ENCODE measurements around the gene SOX15.

SOX15 gene

DNA sequence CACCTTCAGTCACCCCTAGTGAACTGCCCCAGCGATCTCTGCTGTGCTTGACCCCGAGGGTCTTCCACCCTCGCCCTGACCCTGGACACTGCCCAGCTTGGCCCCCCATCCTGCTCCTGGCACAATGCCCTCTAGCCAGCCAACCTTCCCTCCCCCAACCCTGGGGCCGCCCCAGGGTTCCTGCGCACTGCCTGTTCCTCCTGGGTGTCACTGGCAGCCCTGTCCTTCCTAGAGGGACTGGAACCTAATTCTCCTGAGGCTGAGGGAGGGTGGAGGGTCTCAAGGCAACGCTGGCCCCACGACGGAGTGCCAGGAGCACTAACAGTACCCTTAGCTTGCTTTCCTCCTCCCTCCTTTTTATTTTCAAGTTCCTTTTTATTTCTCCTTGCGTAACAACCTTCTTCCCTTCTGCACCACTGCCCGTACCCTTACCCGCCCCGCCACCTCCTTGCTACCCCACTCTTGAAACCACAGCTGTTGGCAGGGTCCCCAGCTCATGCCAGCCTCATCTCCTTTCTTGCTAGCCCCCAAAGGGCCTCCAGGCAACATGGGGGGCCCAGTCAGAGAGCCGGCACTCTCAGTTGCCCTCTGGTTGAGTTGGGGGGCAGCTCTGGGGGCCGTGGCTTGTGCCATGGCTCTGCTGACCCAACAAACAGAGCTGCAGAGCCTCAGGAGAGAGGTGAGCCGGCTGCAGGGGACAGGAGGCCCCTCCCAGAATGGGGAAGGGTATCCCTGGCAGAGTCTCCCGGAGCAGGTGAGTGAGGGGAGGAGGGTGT, 31.2 kb downstream of the SOX15 start, which contains the start of gene TNFSF13:
Gene TNFSF13 (plus strand): TSS at position 207 of the 776 bp plus-strand sequence. CDS start 290 bp downstream, at position 497.
- H3K9ac ChIP-seq (ENCODE audit: low read length in 5 of 5) = peak within 1 kb of the TSS; percentile 76 to 88 (median 81)
- H3K9me3 ChIP-seq (ENCODE audit: control insufficient read depth in 5 of 5, low read length in 5 of 5) = no peaks in the 10 kb centered on the region
- peak within 1 kb of the TSS; percentile 55 to 79 (median 77) for H3K4me3 ChIP-seq (ENCODE audit: low read depth in 1 of 5, low read length in 5 of 5)
- peaks cover 11 to 78% (median 64%) of the 10 kb centered on the region in 5 donors for H3K4me1 ChIP-seq (ENCODE audit: control insufficient read depth in 5 of 5, insufficient read depth in 5 of 5, low read length in 5 of 5)
- H3K27me3 ChIP-seq (ENCODE audit: control insufficient read depth in 5 of 5, insufficient read depth in 4 of 5, low read length in 5 of 5) = no peaks in the 10 kb centered on the region
- H3K27ac ChIP-seq (ENCODE audit: low read depth, low read length) = peak within 1 kb of the TSS; percentile 97
- peaks cover 0 to 15% (median 6%) of the 10 kb centered on the region in 5 donors for H3K36me3 ChIP-seq (ENCODE audit: control insufficient read depth in 5 of 5, insufficient read depth in 5 of 5, low read length in 5 of 5)

DNA sequence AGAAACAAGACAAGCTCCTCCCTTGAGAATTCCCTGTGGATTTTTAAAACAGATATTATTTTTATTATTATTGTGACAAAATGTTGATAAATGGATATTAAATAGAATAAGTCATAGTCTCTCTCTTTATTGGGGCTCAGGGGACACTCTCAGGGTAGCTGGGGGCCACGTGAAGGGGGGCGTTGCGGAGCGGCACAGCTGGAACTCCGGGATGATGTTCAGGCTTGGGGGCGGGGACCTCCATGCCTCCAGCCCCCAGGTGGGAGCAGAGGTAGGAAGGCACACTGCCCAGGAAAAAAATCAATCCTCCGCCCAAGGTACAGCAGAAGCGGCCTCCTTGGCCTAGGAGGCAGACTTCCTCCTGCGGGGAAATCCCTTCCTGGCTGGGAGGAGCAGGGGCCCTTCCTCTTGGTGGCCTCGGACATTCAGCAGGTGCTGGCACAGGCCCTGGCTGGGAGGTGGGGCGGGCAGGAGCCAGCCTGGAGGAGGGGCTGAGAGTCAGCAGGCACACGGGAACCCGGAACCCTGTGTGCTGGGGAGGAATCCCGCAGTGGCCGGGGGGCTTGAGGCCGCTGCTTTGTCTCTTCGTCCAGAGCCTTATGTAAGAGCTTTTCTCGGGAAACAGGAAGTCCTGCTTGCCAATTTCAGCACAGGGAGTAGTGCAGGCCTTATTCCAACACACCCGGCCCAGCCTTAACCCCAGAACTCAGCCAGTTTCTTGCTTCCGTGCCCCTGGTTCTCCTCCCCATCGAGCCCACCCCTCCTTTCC, 31.9 kb downstream of the SOX15 start:
- Histone ChIP-seq H3K9me3 (ENCODE audit: control insufficient read depth in 5 of 5, low read length in 5 of 5) (no peaks in the 10 kb centered on the region), H3K4me1 (ENCODE audit: control insufficient read depth in 5 of 5, insufficient read depth in 5 of 5, low read length in 5 of 5) (peaks cover 11 to 76% (median 58%) of the 10 kb centered on the region in 5 donors), H3K36me3 (ENCODE audit: control insufficient read depth in 5 of 5, insufficient read depth in 5 of 5, low read length in 5 of 5) (peaks cover 0 to 15% (median 5%) of the 10 kb centered on the region in 5 donors), H3K27ac (ENCODE audit: low read depth, low read length) (peak overlapping the region; percentile 94), H3K4me3 (ENCODE audit: low read depth in 1 of 5, low read length in 5 of 5) (peak overlapping the region; percentile 55 to 79 (median 77)), H3K9ac (ENCODE audit: low read length in 5 of 5) (peak overlapping the region; percentile 76 to 88 (median 81)), H3K27me3 (ENCODE audit: control insufficient read depth in 5 of 5, insufficient read depth in 4 of 5, low read length in 5 of 5) (no peaks in the 10 kb centered on the region)

DNA sequence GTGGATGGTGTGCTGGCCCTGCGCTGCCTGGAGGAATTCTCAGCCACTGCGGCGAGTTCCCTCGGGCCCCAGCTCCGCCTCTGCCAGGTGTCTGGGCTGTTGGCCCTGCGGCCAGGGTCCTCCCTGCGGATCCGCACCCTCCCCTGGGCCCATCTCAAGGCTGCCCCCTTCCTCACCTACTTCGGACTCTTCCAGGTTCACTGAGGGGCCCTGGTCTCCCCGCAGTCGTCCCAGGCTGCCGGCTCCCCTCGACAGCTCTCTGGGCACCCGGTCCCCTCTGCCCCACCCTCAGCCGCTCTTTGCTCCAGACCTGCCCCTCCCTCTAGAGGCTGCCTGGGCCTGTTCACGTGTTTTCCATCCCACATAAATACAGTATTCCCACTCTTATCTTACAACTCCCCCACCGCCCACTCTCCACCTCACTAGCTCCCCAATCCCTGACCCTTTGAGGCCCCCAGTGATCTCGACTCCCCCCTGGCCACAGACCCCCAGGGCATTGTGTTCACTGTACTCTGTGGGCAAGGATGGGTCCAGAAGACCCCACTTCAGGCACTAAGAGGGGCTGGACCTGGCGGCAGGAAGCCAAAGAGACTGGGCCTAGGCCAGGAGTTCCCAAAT, 32.6 kb downstream of the SOX15 start:
- Histone ChIP-seq H3K27ac (ENCODE audit: low read depth, low read length) (peak overlapping the region; percentile 94), H3K9ac (ENCODE audit: low read length in 5 of 5) (peak overlapping the region; percentile 76 to 88 (median 81)), H3K4me1 (ENCODE audit: control insufficient read depth in 5 of 5, insufficient read depth in 5 of 5, low read length in 5 of 5) (peaks cover 8 to 69% (median 51%) of the 10 kb centered on the region in 5 donors), H3K36me3 (ENCODE audit: control insufficient read depth in 5 of 5, insufficient read depth in 5 of 5, low read length in 5 of 5) (peaks cover 0 to 15% (median 5%) of the 10 kb centered on the region in 5 donors), H3K4me3 (ENCODE audit: low read depth in 1 of 5, low read length in 5 of 5) (peak overlapping the region in 1 of 5 donors; percentile 79), H3K9me3 (ENCODE audit: control insufficient read depth in 5 of 5, low read length in 5 of 5) (no peaks in the 10 kb centered on the region), H3K27me3 (ENCODE audit: control insufficient read depth in 5 of 5, insufficient read depth in 4 of 5, low read length in 5 of 5) (no peaks in the 10 kb centered on the region)

DNA sequence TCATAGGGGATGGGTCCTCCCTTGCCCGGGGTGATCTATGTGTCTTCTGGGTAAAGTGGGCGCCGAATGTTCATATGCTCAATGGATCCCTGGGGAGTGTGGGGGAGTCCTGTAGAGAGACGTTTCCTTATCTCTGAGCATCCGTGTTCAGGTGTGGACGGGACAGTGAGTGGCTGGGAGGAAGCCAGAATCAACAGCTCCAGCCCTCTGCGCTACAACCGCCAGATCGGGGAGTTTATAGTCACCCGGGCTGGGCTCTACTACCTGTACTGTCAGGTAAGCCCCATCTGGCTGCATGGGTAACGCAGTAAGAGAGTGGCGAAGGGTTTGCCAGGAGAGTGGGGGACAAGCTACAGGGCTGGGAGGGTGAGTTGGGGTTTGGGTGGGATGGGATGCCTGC, 33.3 kb downstream of the SOX15 start:
- Histone ChIP-seq H3K27ac (ENCODE audit: low read depth, low read length) (no peak overlapping the region), H3K4me3 (ENCODE audit: low read depth in 1 of 5, low read length in 5 of 5) (no peak overlapping the region), H3K4me1 (ENCODE audit: control insufficient read depth in 5 of 5, insufficient read depth in 5 of 5, low read length in 5 of 5) (peaks cover 8 to 66% (median 50%) of the 10 kb centered on the region in 5 donors)

DNA sequence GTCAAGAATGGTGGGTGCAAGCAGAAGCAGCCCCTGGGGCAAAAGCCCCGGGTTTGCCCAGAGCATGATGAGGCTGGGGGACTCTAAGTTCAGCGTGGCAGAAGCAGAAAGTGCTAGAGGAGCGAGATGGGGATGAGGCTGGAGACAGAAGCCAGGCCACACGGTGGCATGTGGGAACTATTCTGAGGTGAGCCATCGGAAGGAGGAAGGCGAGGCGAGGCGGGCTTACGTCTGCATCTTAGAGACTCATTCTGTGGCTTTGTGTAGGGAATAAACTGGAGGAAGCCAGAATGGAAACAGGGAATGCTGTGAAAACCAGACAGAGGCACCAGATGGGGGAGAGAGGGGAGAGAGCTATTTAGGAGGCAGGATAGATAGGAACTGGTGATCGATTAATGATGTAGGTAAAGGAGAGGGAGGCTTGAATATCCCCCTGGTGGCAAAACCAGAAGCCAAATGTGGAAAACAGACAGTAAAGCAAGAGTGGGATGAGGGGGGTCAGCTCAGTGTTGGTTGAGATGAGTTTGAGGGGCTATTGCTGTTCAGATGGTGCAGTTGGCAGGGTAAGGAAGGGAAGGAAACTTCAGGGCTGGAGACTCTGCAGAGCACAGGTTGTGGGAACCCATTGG, 34.5 kb downstream of the SOX15 start:
- Histone ChIP-seq H3K4me1 (ENCODE audit: control insufficient read depth in 5 of 5, insufficient read depth in 5 of 5, low read length in 5 of 5) (peaks cover 8 to 59% (median 40%) of the 10 kb centered on the region in 5 donors), H3K4me3 (ENCODE audit: low read depth in 1 of 5, low read length in 5 of 5) (no peak overlapping the region), H3K9ac (ENCODE audit: low read length in 5 of 5) (no peak overlapping the region)

More for the DNA sequence above, 33.3 kb downstream of the SOX15 start:
- Histone ChIP-seq H3K9me3 (ENCODE audit: control insufficient read depth in 5 of 5, low read length in 5 of 5) (no peaks in the 10 kb centered on the region), H3K36me3 (ENCODE audit: control insufficient read depth in 5 of 5, insufficient read depth in 5 of 5, low read length in 5 of 5) (peaks cover 0 to 15% (median 5%) of the 10 kb centered on the region in 5 donors), H3K27me3 (ENCODE audit: control insufficient read depth in 5 of 5, insufficient read depth in 4 of 5, low read length in 5 of 5) (no peaks in the 10 kb centered on the region), H3K9ac (ENCODE audit: low read length in 5 of 5) (peak overlapping the region in 1 of 5 donors; percentile 76)

DNA sequence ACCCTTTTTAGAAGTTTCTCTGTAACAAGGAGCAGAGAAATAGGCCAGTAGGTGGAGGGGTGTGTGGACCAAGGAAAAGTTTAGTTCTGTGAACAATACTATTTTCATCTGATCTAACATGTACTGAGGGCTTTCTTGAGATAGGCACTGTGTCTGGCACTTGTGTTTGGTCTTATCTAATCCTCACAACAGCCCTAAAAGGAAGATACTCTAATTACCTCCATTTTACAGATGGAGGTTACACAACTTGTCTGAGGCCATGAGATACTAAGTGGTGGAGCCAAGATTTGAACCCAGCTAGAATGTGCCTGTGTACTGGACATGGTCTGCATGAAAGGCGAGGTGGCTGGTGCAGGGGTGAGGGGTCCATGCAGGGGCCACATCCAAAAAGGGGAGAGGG, 36.5 kb downstream of the SOX15 start:
- Histone ChIP-seq H3K4me3 (ENCODE audit: low read depth in 1 of 5, low read length in 5 of 5) (no peak overlapping the region), H3K27me3 (ENCODE audit: control insufficient read depth in 5 of 5, insufficient read depth in 4 of 5, low read length in 5 of 5) (no peaks in the 10 kb centered on the region), H3K36me3 (ENCODE audit: control insufficient read depth in 5 of 5, insufficient read depth in 5 of 5, low read length in 5 of 5) (peaks cover 0 to 23% (median 14%) of the 10 kb centered on the region in 5 donors), H3K9ac (ENCODE audit: low read length in 5 of 5) (no peak overlapping the region), H3K27ac (ENCODE audit: low read depth, low read length) (no peak overlapping the region), H3K4me1 (ENCODE audit: control insufficient read depth in 5 of 5, insufficient read depth in 5 of 5, low read length in 5 of 5) (peaks cover 12 to 57% (median 37%) of the 10 kb centered on the region in 5 donors), H3K9me3 (ENCODE audit: control insufficient read depth in 5 of 5, low read length in 5 of 5) (no peaks in the 10 kb centered on the region)

More for the DNA sequence above, 34.5 kb downstream of the SOX15 start:
- H3K9me3 ChIP-seq (ENCODE audit: control insufficient read depth in 5 of 5, low read length in 5 of 5) = no peaks in the 10 kb centered on the region
- H3K27me3 ChIP-seq (ENCODE audit: control insufficient read depth in 5 of 5, insufficient read depth in 4 of 5, low read length in 5 of 5) = no peaks in the 10 kb centered on the region
- H3K27ac ChIP-seq (ENCODE audit: low read depth, low read length) = no peak overlapping the region
- peaks cover 0 to 27% (median 14%) of the 10 kb centered on the region in 5 donors for H3K36me3 ChIP-seq (ENCODE audit: control insufficient read depth in 5 of 5, insufficient read depth in 5 of 5, low read length in 5 of 5)

DNA sequence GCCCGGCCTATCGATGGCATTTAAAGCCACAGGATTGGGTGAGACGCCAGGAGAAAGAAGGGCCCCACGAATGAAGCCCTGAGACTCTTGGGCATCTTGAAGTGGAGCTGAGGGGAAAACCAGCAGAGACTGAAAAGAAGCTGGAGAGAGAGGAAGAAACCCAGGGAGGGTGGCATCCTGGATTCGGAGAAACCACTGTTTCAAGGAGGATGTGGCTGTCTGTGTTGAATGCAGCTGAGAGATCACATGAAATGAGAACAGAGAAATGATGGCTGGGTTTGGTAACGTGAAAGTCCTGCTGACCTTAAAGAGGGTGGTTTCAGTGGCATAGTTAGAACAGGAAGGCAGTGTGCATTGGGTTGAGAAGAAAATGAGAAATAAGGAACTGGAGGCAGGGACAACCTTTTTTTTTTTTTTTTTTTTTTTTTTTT, 37.3 kb downstream of the SOX15 start:
- no peaks in the 10 kb centered on the region for H3K9me3 ChIP-seq (ENCODE audit: control insufficient read depth in 5 of 5, low read length in 5 of 5)
- peaks cover 0 to 23% (median 14%) of the 10 kb centered on the region in 5 donors for H3K36me3 ChIP-seq (ENCODE audit: control insufficient read depth in 5 of 5, insufficient read depth in 5 of 5, low read length in 5 of 5)
- peaks cover 9 to 53% (median 33%) of the 10 kb centered on the region in 5 donors for H3K4me1 ChIP-seq (ENCODE audit: control insufficient read depth in 5 of 5, insufficient read depth in 5 of 5, low read length in 5 of 5)
- H3K27me3 ChIP-seq (ENCODE audit: control insufficient read depth in 5 of 5, insufficient read depth in 4 of 5, low read length in 5 of 5) = no peaks in the 10 kb centered on the region
- H3K9ac ChIP-seq (ENCODE audit: low read length in 5 of 5) = peak overlapping the region in 1 of 5 donors; percentile 35
- no peak overlapping the region for H3K4me3 ChIP-seq (ENCODE audit: low read depth in 1 of 5, low read length in 5 of 5)
- H3K27ac ChIP-seq (ENCODE audit: low read depth, low read length) = no peak overlapping the region

DNA sequence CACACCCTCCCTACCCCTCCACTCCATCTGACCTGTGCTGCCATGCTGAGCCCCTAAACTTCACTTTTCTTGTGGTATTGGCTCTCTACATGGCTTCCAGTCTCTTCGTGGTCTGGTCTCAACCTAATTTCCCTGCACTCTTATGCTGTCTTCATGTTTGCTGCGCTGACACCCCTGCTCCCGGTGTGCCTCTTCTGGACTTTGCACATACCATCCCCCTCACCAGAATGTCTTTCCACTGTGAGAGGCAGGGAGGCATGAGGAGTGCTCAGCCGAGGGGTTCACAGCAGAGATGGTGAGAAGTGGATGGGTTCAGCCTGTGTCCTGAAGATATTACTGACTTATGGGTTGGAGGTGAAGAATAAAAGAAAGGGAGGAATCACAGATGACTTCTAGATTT, 38.5 kb downstream of the SOX15 start:
- no peaks in the 10 kb centered on the region for H3K27me3 ChIP-seq (ENCODE audit: control insufficient read depth in 5 of 5, insufficient read depth in 4 of 5, low read length in 5 of 5)
- no peak overlapping the region for H3K4me3 ChIP-seq (ENCODE audit: low read depth in 1 of 5, low read length in 5 of 5)
- peaks cover 0 to 23% (median 14%) of the 10 kb centered on the region in 5 donors for H3K36me3 ChIP-seq (ENCODE audit: control insufficient read depth in 5 of 5, insufficient read depth in 5 of 5, low read length in 5 of 5)
- no peaks in the 10 kb centered on the region for H3K9me3 ChIP-seq (ENCODE audit: control insufficient read depth in 5 of 5, low read length in 5 of 5)
- H3K27ac ChIP-seq (ENCODE audit: low read depth, low read length) = no peak overlapping the region
- H3K9ac ChIP-seq (ENCODE audit: low read length in 5 of 5) = no peak overlapping the region
- peaks cover 6 to 42% (median 23%) of the 10 kb centered on the region in 5 donors for H3K4me1 ChIP-seq (ENCODE audit: control insufficient read depth in 5 of 5, insufficient read depth in 5 of 5, low read length in 5 of 5)

DNA sequence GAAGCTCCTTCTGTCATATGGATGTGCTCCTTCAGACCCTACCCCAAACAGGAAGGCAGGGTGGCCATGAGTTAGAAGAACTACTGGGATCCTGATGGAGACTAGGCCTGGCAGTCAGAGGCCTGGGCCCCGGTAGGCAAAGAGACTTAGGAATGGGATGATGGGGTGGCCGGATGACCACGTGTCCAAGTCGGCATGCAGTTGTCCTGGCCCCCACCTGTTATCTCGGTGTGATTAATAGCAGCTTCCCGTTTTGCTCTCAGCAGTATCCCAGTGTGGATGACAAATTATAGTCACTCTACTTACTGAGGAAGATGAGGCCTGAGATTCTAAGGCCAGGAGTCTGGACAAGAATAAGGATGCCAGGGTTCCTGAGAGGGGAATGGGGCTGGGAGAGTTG, 39.5 kb downstream of the SOX15 start:
- H3K27ac ChIP-seq (ENCODE audit: low read depth, low read length) = peak overlapping the region; percentile 62
- H3K4me3 ChIP-seq (ENCODE audit: low read depth in 1 of 5, low read length in 5 of 5) = peak overlapping the region in 1 of 5 donors; percentile 80
- H3K27me3 ChIP-seq (ENCODE audit: control insufficient read depth in 5 of 5, insufficient read depth in 4 of 5, low read length in 5 of 5) = no peaks in the 10 kb centered on the region
- peak overlapping the region in 2 of 5 donors; percentile 68 to 71 for H3K9ac ChIP-seq (ENCODE audit: low read length in 5 of 5)
- no peaks in the 10 kb centered on the region for H3K9me3 ChIP-seq (ENCODE audit: control insufficient read depth in 5 of 5, low read length in 5 of 5)
- H3K4me1 ChIP-seq (ENCODE audit: control insufficient read depth in 5 of 5, insufficient read depth in 5 of 5, low read length in 5 of 5) = peaks cover 6 to 38% (median 23%) of the 10 kb centered on the region in 5 donors
- peaks cover 0 to 23% (median 14%) of the 10 kb centered on the region in 5 donors for H3K36me3 ChIP-seq (ENCODE audit: control insufficient read depth in 5 of 5, insufficient read depth in 5 of 5, low read length in 5 of 5)
